ENCODE measurements around the gene DDX39B. TPM values are rescaled to one million over a fixed set of nuclear protein-coding genes. Genes with fewer than 3 reads are reported as not detected.

Gene DDX39B
- total and polyA plus RNA-seq, 12 donors = 155 to 969 (median 298) TPM

- 80 to 100% (median 84%) methylated on average over 1 of the region's 1 CpG for WGBS, 4 donors
- Histone ChIP-seq H3K27me3 (no peaks in the 10 kb centered on the region), H3K4me3 (no peak overlapping the region), H3K27ac (no peak overlapping the region), H3K4me1 (replicated peaks in 1 of 2) (no peaks in the 10 kb centered on the region), H3K36me3 (replicated peaks in 1 of 2) (no peaks in the 10 kb centered on the region), H3K9me3 (replicated peaks in 1 of 3) (no peaks in the 10 kb centered on the region)
- intact Hi-C loops (cut with DNase I) = no loop called here
- no peak for DNase-seq
- no peak for TF ChIP-seq POLR2A (IDR thresholded peaks at IDR 0.05)
- TF ChIP-seq CTCF (IDR thresholded peaks at IDR 0.05) = no peak
These were observed 28.2 kb upstream of the DDX39B start for GRCh38 chr6:31569861-31570536.

- Histone ChIP-seq H3K4me1 (replicated peaks in 1 of 2) (no peaks in the 10 kb centered on the region), H3K27ac (no peak overlapping the region), H3K27me3 (no peaks in the 10 kb centered on the region), H3K4me3 (no peak overlapping the region), H3K36me3 (replicated peaks in 1 of 2) (no peaks in the 10 kb centered on the region), H3K9me3 (replicated peaks in 1 of 3) (no peaks in the 10 kb centered on the region)
- TF ChIP-seq POLR2A (IDR thresholded peaks at IDR 0.05) (no peak), CTCF (IDR thresholded peaks at IDR 0.05) (no peak)
- 57 to 76% (median 63%) methylated on average over 3 of the region's 3 CpGs for WGBS, 4 donors
- DNase-seq = peak in 1 of 7 donors; percentile 38
- intact Hi-C loops (cut with DNase I) = no loop called here
These were observed 26.7 kb upstream of the DDX39B start for GRCh38 chr6:31568537-31568961.

- no peaks in the 10 kb centered on the region for H3K27me3 ChIP-seq
- WGBS, 4 donors = 39 to 53% (median 46%) methylated on average over 9 of the region's 9 CpGs
- intact Hi-C loops (cut with DNase I) = no loop called here
These were observed 25.9 kb upstream of the DDX39B start for GRCh38 chr6:31567531-31568370.

More at GRCh38 chr6:31567531-31568370, 25.9 kb upstream of the DDX39B start:
- Histone ChIP-seq H3K36me3 (replicated peaks in 1 of 2) (no peaks in the 10 kb centered on the region), H3K4me3 (no peak overlapping the region), H3K27ac (no peak overlapping the region), H3K9me3 (replicated peaks in 1 of 3) (no peaks in the 10 kb centered on the region), H3K4me1 (replicated peaks in 1 of 2) (no peaks in the 10 kb centered on the region)
- no peak for DNase-seq
- TF ChIP-seq CTCF (IDR thresholded peaks at IDR 0.05) (no peak), POLR2A (IDR thresholded peaks at IDR 0.05) (no peak)
